Uterus (tissue), 2 donors: ENCODE data around the gene LCNL1.

ENCODE experiments used
- POLR2A ChIP-seq, 2 donors: fragments of 450-650 bp; IDR thresholded peaks; one replicate each; pipeline ENCODE4 v1.6.1; 2016; ENCODE audit warnings: antibody characterized with exemption in 2 of 2, mild to moderate bottlenecking in 1 of 2, moderate library complexity in 1 of 2
- TF ChIP-seq, protein P1 (sequence below), 4 experiments: fragments of 200-600 bp in 2 of 4; fragments of 450-650 bp in 2 of 4; sonication (generic) in 2 of 4; IDR thresholded peaks; one replicate each; pipeline ENCODE4 v1.5.1; 2016 to 2019; ENCODE audit warnings: antibody characterized with exemption in 4 of 4, mild to moderate bottlenecking in 2 of 4, moderate library complexity in 1 of 4

DNA sequence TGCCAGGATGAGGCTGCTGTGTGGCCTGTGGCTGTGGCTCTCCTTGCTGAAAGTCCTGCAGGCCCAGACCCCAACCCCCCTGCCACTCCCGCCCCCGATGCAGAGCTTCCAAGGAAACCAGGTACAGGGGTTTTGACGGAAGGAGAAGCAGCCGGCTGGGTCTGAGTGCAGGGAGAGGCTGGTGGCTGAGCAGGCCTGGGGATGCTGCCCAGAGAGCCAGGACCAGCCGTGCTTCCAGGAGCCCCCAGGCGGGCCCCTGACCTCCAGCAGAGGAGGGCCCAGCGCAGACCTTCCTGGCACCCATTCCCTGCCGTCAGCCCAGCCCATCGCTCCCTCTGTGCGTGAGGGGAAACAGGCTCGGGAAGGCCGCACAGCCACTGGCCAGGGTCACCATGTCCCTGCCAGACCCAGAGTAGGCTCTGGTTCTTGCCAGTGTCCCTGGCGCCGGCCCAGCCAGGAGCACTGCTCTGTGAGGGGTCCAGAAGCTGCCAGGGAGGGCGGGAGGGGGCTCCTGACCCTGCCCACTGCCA is 30.4 kb upstream of the LCNL1 start:
- TF ChIP-seq, protein P1, sequence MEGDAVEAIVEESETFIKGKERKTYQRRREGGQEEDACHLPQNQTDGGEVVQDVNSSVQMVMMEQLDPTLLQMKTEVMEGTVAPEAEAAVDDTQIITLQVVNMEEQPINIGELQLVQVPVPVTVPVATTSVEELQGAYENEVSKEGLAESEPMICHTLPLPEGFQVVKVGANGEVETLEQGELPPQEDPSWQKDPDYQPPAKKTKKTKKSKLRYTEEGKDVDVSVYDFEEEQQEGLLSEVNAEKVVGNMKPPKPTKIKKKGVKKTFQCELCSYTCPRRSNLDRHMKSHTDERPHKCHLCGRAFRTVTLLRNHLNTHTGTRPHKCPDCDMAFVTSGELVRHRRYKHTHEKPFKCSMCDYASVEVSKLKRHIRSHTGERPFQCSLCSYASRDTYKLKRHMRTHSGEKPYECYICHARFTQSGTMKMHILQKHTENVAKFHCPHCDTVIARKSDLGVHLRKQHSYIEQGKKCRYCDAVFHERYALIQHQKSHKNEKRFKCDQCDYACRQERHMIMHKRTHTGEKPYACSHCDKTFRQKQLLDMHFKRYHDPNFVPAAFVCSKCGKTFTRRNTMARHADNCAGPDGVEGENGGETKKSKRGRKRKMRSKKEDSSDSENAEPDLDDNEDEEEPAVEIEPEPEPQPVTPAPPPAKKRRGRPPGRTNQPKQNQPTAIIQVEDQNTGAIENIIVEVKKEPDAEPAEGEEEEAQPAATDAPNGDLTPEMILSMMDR (IDR thresholded peaks at IDR 0.05): no peak
- TF ChIP-seq POLR2A (IDR thresholded peaks at IDR 0.05): no peak
